Activated gamma-delta T cell treated with Interleukin-2 at 50 U/mL for 16 hours (primary cell): ENCODE results near the gene OSBPL9.

Experiments used
- DNase-seq: peaks from one replicate; pipeline ENCODE4 v3.0.0-alpha.2; 2020

OSBPL9 gene

GRCh38 chr1:51741121-51741681 is 124.3 kb downstream of the OSBPL9 start:
- no peak for DNase-seq

DNA sequence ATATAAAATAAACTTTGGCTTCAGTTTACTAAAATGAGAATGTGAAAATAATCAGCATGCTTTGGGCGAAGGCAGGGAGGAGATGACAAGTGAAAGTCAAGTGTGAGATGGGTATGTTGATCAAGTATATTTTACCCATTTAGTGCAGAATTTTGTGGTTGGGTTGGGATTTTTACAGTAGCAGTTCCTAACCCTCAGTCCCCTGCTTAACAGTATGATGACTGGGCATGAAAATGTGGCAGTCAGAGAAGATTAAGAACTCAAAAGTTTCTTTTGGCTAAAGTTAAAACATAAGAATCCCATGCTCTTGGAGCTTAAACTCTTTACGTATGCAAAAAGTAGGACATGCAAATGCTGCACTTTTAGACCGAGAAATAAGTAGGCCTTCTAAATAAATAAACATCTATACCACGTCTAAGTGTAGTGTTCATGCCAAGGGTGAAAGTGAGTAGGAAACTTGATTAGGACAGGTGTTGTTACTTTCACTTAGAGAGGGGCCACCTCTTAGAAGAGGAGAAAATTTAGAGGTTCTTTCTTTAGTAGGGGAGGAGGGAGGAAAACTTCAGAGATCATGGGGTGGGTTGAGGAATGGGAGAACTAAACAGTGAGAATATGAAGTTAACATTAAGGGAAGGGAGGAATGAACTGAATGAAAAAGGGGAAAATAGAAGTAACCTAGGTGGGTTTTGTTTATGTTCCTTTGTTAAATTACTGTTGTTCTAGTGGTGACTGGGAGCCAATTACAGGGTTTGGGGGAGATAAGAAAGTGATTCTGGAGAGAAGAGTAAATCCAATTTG is 127.8 kb downstream of the OSBPL9 start:
- no peak for DNase-seq

DNA sequence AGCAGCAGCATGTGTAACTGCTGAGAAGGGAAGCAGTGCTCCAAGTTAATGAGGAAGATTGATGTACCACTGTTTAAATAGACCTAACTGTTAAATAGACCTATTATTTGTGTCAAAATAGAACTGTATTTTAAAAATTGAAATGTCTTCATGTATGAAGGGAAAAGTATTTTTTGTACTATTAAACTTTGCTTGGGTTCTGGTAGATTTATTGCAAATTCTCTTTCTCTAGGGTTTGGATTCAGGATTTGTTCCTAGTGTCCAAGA is 128.3 kb downstream of the OSBPL9 start:
- DNase-seq: no peak

- no peak for DNase-seq
These were observed 132.3 kb downstream of the OSBPL9 start for GRCh38 chr1:51749151-51749550.

- no peak for DNase-seq
These were observed 133.3 kb downstream of the OSBPL9 start for GRCh38 chr1:51750218-51750617.

DNA sequence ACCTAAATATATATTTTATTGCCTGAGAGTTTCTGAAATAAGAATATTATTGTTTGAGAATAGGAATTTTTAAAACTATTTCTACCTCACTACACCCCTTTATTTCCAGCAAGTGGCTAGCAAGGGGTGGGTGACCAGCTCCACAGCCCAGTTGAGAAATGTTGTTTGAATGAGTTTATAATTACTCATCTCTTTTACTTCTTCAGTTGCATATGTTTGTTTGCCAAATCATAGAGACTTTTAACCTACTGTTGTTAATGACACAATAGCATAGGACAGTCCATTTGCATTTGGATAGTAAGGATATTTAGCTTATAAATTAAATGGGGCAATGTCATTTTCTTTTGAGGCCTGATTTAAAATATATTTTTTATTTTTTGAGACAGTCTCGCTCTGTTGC is 133.8 kb downstream of the OSBPL9 start:
- no peak for DNase-seq

DNA sequence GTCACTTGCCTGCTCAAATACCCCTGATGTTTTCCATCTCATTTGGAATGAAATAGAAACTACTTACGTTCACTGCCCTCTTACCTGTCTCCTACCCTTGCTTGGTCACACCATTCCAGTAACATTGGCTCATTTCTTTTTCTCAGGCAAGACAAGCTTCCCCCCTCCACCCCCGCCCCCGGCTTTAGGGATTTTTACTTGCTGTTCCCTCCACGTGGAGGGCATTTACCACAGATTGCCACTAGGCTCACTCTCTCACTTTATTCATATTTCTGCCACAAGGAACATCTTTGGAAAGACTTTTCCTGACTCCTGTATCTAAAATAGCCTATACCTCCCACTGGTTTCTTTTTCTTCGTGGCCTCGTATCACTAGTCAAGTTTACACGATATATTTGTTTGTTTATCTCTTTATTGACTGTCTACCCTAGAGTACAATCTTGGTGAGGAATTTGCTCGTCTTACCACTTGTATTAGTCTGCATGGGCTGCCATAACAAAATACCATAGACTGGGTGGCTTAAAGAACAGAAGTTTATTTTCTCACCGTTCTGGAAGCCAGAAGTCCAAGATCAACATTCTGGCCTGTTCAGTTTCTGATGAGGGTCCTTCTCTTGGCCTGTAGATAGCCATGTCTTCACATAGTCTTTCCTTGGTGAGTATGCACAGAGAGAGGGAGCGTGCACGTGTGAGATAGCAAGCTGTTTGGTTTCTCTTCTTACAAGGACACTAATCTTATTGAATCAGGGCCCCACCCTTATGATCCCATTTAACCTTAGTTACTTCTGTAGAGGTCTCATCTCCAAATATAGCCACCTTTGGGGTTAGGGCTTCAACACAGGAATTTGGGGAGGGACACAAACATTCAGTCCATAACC is 135.4 kb downstream of the OSBPL9 start:
- DNase-seq: no peak

GRCh38 chr1:51753969-51754368 is 137.1 kb downstream of the OSBPL9 start:
- DNase-seq: no peak

GRCh38 chr1:51754666-51755065 is 137.8 kb downstream of the OSBPL9 start:
- no peak for DNase-seq

DNA sequence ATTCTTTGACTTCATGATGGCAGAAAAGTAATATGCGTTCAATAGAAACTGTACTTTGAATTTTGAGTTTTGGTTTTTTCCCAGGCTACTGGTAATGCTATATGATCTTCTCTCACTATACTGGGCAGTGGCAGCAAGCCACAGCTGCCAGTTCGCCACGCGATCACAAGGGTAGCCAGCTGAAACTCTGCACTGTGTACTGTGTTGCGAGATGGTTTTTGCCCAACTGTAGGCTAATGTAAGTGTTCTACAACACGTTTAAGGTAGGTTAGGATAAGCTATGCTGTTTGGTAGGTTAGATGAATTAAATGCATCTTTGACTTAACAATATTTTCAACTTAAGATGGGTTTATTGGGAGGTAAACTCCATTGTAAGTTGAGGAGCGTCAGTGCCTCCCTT is 138.5 kb downstream of the OSBPL9 start:
- no peak for DNase-seq

- no peak for DNase-seq
These were observed 139.4 kb downstream of the OSBPL9 start for GRCh38 chr1:51756290-51756689.

DNA sequence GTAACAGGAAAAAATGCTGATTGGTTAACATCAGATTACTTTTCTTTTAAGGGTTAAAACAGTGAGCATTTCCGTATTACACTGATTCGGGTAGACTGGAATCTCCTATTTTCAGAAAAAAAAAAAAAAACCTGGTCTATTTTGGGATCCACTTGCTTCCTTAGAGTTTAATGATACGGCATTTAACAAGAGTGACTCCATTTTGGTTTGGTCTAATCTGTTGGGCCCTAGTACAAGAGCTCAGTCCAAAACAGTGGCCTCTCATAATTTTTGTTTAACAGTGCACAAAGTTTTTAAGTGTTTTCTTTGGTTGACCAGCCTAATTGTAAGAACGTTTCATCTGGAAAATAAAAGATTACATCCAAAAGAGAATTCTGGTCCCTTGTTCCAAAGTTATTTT is 141.4 kb downstream of the OSBPL9 start:
- DNase-seq: no peak

DNA sequence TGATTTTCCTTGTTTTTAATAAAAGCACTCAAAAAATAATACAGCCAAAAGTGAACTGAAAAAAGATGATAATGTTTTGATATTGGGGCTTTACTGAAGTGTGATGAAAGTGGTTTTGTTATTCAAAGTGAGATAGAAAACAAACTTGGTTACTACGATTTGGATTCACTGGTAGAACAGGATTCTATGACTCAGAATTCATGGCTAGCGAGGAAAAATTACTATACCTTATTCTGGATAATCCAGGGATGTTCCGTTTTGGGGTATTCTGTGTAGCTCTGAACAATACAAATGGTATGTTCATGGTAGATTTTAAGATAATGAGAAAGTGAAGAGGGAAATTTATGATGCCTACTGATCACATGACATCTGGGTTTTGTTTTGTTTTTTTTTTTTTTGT is 144.0 kb downstream of the OSBPL9 start:
- DNase-seq: no peak

- DNase-seq: no peak
These were observed 144.5 kb downstream of the OSBPL9 start for GRCh38 chr1:51761351-51761750.

DNA sequence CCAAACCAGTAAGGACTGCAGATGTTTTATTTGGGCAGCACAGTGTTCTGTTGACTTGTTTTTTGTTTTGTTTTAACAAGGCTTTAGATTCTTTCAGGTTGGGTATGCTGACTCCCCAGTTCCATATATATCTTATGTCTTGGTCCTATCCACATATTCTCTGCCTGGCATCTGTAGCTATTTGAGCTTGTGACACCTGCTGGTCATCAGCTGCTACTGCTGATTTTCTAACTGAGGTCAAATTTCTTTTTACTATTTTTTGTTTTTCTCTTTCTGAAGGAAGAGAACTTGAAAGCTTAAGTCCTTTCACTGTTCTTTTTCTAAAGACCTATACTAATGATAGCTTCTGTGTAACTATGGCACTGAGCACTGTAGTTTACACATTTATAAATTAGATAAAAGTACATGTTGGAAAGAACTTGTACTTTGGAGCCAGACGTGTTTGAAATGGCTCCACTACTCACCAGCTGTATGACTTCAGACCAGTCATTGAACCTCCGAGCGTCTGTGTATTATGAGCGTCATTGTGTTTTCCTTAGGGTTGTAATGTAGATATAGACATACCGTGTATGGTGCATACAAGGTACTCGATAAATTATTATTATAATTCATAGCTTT is 152.2 kb downstream of the OSBPL9 start:
- DNase-seq: no peak

DNA sequence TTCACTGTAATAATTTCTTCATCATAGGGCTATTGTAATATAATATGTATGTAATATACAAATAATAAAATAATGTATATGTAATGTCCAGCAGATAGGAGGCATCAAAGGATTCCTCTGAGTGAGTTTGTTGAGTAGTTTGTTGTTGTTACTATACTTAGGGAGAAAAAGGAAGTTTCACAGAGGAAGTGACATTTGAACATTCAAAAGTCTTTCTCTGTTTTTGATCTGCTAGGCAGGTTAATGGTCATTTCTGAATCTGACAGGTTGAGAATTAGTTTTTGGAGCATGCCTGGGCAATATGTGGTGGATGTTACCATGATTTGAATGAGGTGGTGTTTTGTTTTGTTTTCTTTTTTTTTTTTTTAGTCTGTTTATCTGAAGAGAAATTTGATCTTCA is 159.5 kb downstream of the OSBPL9 start:
- DNase-seq: no peak

DNA sequence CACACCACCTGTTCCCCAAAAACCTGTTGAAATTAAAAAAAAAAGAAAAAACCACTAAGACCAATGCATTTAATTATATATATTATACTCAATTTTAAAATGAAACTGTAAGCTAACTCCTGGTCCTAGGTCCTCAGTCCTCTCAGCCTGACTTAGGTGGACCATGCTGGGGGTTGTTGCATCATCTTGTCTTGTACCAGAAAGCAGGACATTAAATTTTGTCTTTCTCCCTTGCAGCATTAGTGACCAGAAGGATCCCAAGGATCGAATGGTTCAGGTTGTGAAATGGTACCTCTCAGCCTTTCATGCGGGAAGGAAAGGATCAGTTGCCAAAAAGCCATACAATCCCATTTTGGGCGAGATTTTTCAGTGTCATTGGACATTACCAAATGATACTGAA is 164.0 kb downstream of the OSBPL9 start:
- DNase-seq: no peak

GRCh38 chr1:51784997-51785421 is 168.1 kb downstream of the OSBPL9 start:
- DNase-seq: no peak

- no peak for DNase-seq
These were observed 172.0 kb downstream of the OSBPL9 start for GRCh38 chr1:51788938-51789337.

- DNase-seq: no peak
These were observed 172.4 kb downstream of the OSBPL9 start for GRCh38 chr1:51789342-51789741.

DNA sequence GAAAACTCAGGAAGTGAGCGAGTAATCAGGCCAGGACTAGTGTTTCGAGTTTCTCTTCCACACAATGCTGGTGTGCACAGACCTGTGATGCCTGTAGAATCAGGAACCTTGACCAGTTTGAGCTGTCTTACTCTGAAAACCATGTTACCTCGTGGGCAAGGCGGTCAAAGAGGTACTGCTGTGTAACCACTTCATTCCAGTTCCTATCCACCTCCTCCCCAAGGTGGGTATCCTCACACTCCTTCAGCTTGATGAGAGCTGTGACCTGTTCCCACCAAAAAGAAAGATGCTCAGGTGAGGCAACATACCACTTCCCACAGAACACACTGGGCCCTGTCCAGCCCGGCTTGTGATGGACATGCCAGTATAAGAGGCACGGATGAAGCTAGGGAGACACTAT is 173.5 kb downstream of the OSBPL9 start:
- DNase-seq: no peak

GRCh38 chr1:51791888-51792287 is 175.0 kb downstream of the OSBPL9 start:
- no peak for DNase-seq

DNA sequence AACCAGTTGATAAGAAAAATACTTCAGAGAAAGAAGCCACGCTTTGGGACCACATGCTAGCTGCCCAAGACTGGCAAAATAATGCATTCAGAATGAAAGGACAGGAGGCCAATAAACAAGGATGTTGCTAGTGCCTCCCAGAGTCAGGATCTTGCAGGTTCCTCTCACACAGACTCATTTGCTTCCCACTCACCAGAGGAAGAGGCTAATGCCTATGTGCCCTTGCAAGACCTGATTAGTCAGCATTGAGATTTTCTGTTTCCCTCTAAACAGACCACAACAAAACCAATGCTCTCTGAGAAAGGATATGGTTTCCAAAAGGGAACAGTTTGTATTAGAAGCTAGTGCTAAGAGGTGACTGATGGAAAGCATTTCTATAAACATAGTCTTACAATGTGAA is 176.0 kb downstream of the OSBPL9 start:
- no peak for DNase-seq

DNA sequence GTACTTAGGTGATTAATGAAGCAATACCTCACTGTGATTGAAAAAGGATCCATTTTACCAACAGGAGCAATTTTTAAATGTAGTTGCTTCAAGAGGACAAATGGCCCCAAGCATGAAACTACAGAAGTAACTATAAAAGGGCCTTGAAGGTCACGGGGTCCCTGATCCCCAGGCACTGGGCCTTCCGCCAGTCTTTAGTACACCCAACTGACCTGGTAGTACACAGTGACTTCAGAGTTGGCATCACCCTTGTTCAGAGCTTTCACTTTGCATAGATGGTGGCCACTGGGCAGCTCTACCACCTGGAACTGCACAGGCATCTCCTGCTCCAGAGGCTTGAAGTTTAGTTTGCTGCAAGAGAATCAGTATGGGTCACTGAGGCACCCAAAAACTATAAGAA is 177.4 kb downstream of the OSBPL9 start:
- no peak for DNase-seq
